Loucy (cell line): ENCODE results near the gene IDS.
"Not testable (repeated sequence)": the region's sequence is repeated elsewhere in the genome, so short reads cannot be mapped to it uniquely, and the experiment has no call there.

Source experiments
- H2AFZ ChIP-seq: fragments of 200-600 bp; sonication (generic); 2 replicates; pipeline ENCODE4 v1.6.0; 2016; ENCODE audit warnings: antibody characterized with exemption, mild to moderate bottlenecking, low read length, moderate library complexity
- H3F3A ChIP-seq: fragments of 200-600 bp; 2 replicates; pipeline ENCODE4 v1.6.0; 2016; ENCODE audit warnings: antibody characterized with exemption, low read depth, mild to moderate bottlenecking
- H3K27me3 ChIP-seq: fragments of 200-600 bp; sonication (generic); 2 replicates; pipeline ENCODE4 v1.6.1; 2014; ENCODE audit warnings: low read length, mild to moderate bottlenecking; ENCODE audit not compliant: insufficient read depth, poor library complexity, severe bottlenecking
- H3K36me3 ChIP-seq: fragments of 200-600 bp; sonication (generic); 2 replicates; pipeline ENCODE4 v1.6.1; 2016; ENCODE audit warnings: low read length; ENCODE audit not compliant: insufficient read depth
- H3K4me1 ChIP-seq: fragments of 200-600 bp; sonication (generic); 2 replicates; pipeline ENCODE4 v1.5.1; 2014; ENCODE audit warnings: low read length, mild to moderate bottlenecking; ENCODE audit not compliant: insufficient read depth, poor library complexity, severe bottlenecking
- H3K4me2 ChIP-seq: fragments of 200-600 bp; sonication (generic); 2 replicates; pipeline ENCODE4 v1.6.0; 2014; ENCODE audit warnings: antibody characterized with exemption, low read length, low read depth, mild to moderate bottlenecking; ENCODE audit not compliant: poor library complexity, severe bottlenecking
- H3K4me3 ChIP-seq: fragments of 200-600 bp; sonication (generic); 2 replicates; pipeline ENCODE4 v1.5.1; 2014; ENCODE audit warnings: low read length, mild to moderate bottlenecking, mixed read lengths; ENCODE audit not compliant: poor library complexity, severe bottlenecking
- H3K79me2 ChIP-seq: fragments of 200-600 bp; sonication (generic); 2 replicates; pipeline ENCODE4 v1.6.1; 2014; ENCODE audit warnings: low read length; ENCODE audit not compliant: insufficient read depth
- H3K9ac ChIP-seq: fragments of 200-600 bp; sonication (generic); 2 replicates; pipeline ENCODE4 v1.6.0; 2014; ENCODE audit warnings: mild to moderate bottlenecking, low read depth, low read length, moderate library complexity; ENCODE audit not compliant: poor library complexity, severe bottlenecking
- H3K9me2 ChIP-seq: fragments of 200-600 bp; sonication (generic); replicated peaks from 2 replicates; pipeline ENCODE4 v1.6.1; 2016; ENCODE audit warnings: low read depth, low read length, mixed read lengths
- H3K9me3 ChIP-seq: fragments of 200-600 bp; sonication (generic); 2 replicates; pipeline ENCODE4 v1.6.1; 2014; ENCODE audit warnings: mild to moderate bottlenecking, antibody characterized with exemption, low read length, low read depth; ENCODE audit not compliant: insufficient read depth
- H4K20me1 ChIP-seq: fragments of 200-600 bp; sonication (generic); 2 replicates; pipeline ENCODE4 v1.6.0; 2014; ENCODE audit warnings: antibody characterized with exemption, low read length, mild to moderate bottlenecking; ENCODE audit not compliant: insufficient read depth, poor library complexity, severe bottlenecking
- CTCF ChIP-seq: fragments of 200-600 bp; sonication (generic); conservative IDR thresholded peaks from 2 replicates; pipeline ENCODE4 v1.5.1; 2014; ENCODE audit warnings: mild to moderate bottlenecking, antibody characterized with exemption, low read length
- EZH2phosphoT487 ChIP-seq: fragments of 200-600 bp; IDR thresholded peaks from 2 replicates; pipeline ENCODE4 v1.6.1; 2018; ENCODE audit warnings: antibody characterized with exemption, mild to moderate bottlenecking, moderate library complexity, borderline replicate concordance

Gene IDS

GRCh38 chrX:149540131-149540620 lies 35.1 kb upstream of the IDS start:
- peak overlapping the region; percentile 83 for H3K4me3 ChIP-seq
- H3F3A ChIP-seq, result no peaks in the 10 kb centered on the region
- no peaks in the 10 kb centered on the region for H3K4me1 ChIP-seq
- H3K27me3 ChIP-seq, result no peaks in the 10 kb centered on the region
- no peaks in the 10 kb centered on the region for H4K20me1 ChIP-seq
- peak overlapping the region; percentile 81 for H3K9ac ChIP-seq
- H3K4me2 ChIP-seq, result peak overlapping the region; percentile 85
- H3K9me3 ChIP-seq, result no peaks in the 10 kb centered on the region
- TF ChIP-seq EZH2phosphoT487 (no peak), CTCF (no peak)
- no peaks in the 10 kb centered on the region for H3K9me2 ChIP-seq
- H2AFZ ChIP-seq, result peak overlapping the region; percentile 79
- peaks cover 5% of the 10 kb centered on the region; the same call in 1 of the 2 replicates for H3K79me2 ChIP-seq
- H3K36me3 ChIP-seq, result no peaks in the 10 kb centered on the region

GRCh38 chrX:149539283-149540130 lies 34.4 kb upstream of the IDS start:
- H3K27me3 ChIP-seq, result no peaks in the 10 kb centered on the region
- H3F3A ChIP-seq, result no peaks in the 10 kb centered on the region
- H3K4me3 ChIP-seq, result peak overlapping the region; percentile 81
- peaks cover 5% of the 10 kb centered on the region; the same call in 1 of the 2 replicates for H3K79me2 ChIP-seq
- H3K4me2 ChIP-seq, result peak overlapping the region; percentile 72
- peak overlapping the region; percentile 72 for H3K9ac ChIP-seq
- H4K20me1 ChIP-seq, result no peaks in the 10 kb centered on the region
- no peaks in the 10 kb centered on the region for H3K9me2 ChIP-seq
- no peaks in the 10 kb centered on the region for H3K4me1 ChIP-seq
- no peaks in the 10 kb centered on the region for H3K9me3 ChIP-seq
- H3K36me3 ChIP-seq, result no peaks in the 10 kb centered on the region
- TF ChIP-seq CTCF, result no peak
- no peak for TF ChIP-seq EZH2phosphoT487
- H2AFZ ChIP-seq, result peak overlapping the region; percentile 55; the same call in 1 of the 2 replicates

GRCh38 chrX:149537474-149537873 lies 32.4 kb upstream of the IDS start:
- H2AFZ ChIP-seq, H3K4me3 ChIP-seq, H3K4me2 ChIP-seq, H3K9me3 ChIP-seq, H3K9ac ChIP-seq, H3K36me3 ChIP-seq, H3K4me1 ChIP-seq, H3K9me2 ChIP-seq, H4K20me1 ChIP-seq, H3K27me3 ChIP-seq, H3F3A ChIP-seq, H3K79me2 ChIP-seq: not testable (repeated sequence)

- not testable (repeated sequence) for H4K20me1 ChIP-seq, H2AFZ ChIP-seq, H3F3A ChIP-seq, H3K79me2 ChIP-seq, H3K9me2 ChIP-seq, H3K36me3 ChIP-seq, H3K4me2 ChIP-seq, H3K9ac ChIP-seq, H3K4me3 ChIP-seq, H3K4me1 ChIP-seq, H3K27me3 ChIP-seq, H3K9me3 ChIP-seq
These were observed 30.0 kb upstream of the IDS start for GRCh38 chrX:149534926-149535602.

- not testable (repeated sequence) for H3K9me2 ChIP-seq
These were observed 28.9 kb upstream of the IDS start for GRCh38 chrX:149533999-149534398.

More at GRCh38 chrX:149533999-149534398, 28.9 kb upstream of the IDS start:
- H3K4me1 ChIP-seq, H3K4me2 ChIP-seq, H2AFZ ChIP-seq, H3K4me3 ChIP-seq, H3K9ac ChIP-seq, H3F3A ChIP-seq, H3K36me3 ChIP-seq, H4K20me1 ChIP-seq, H3K27me3 ChIP-seq, H3K79me2 ChIP-seq, H3K9me3 ChIP-seq: not testable (repeated sequence)
